Parathyroid adenoma (tissue), 2 donors: ENCODE measurements around the gene TRPV6.

Experiments used
- H2AFZ ChIP-seq: fragments of 300-600 bp; sonication (generic); one replicate; pipeline ENCODE4 v1.7.0; 2017; ENCODE audit warnings: antibody characterized with exemption, mild to moderate bottlenecking
- H3K27ac ChIP-seq: fragments of 300-600 bp; sonication (generic); one replicate; pipeline ENCODE4 v1.7.0; 2017
- H3K27me3 ChIP-seq: fragments of 300-600 bp; sonication (generic); one replicate; pipeline ENCODE4 v1.7.0; 2017; ENCODE audit warnings: low read length; ENCODE audit not compliant: control insufficient read depth, insufficient read depth
- H3K36me3 ChIP-seq: fragments of 300-600 bp; sonication (generic); one replicate; pipeline ENCODE4 v1.7.0; 2017; ENCODE audit warnings: low read length; ENCODE audit not compliant: control insufficient read depth, insufficient read depth
- H3K4me1 ChIP-seq: fragments of 300-600 bp; sonication (generic); one replicate; pipeline ENCODE4 v1.7.0; 2017; ENCODE audit warnings: control low read depth
- H3K4me2 ChIP-seq: fragments of 300-600 bp; sonication (generic); one replicate; pipeline ENCODE4 v1.7.0; 2017; ENCODE audit warnings: low read length
- H3K4me3 ChIP-seq: fragments of 300-600 bp; sonication (generic); one replicate; pipeline ENCODE4 v1.7.0; 2017; ENCODE audit warnings: low read depth, low read length
- H3K79me2 ChIP-seq: fragments of 300-600 bp; sonication (generic); one replicate; pipeline ENCODE4 v1.7.0; 2017; ENCODE audit warnings: control low read depth
- H3K9ac ChIP-seq: fragments of 300-600 bp; sonication (generic); one replicate; pipeline ENCODE4 v1.7.0; 2017; ENCODE audit warnings: mild to moderate bottlenecking
- H3K9me3 ChIP-seq: fragments of 300-600 bp; sonication (generic); one replicate; pipeline ENCODE4 v1.7.0; 2017; ENCODE audit warnings: low read length; ENCODE audit not compliant: control insufficient read depth
- CTCF ChIP-seq: fragments of 300-600 bp; sonication (generic); IDR thresholded peaks from one replicate; pipeline ENCODE4 v1.7.0; 2017; ENCODE audit warnings: antibody characterized with exemption, mild to moderate bottlenecking
- donor health status: primary hyperparathyroidism.

The TRPV6 gene

DNA sequence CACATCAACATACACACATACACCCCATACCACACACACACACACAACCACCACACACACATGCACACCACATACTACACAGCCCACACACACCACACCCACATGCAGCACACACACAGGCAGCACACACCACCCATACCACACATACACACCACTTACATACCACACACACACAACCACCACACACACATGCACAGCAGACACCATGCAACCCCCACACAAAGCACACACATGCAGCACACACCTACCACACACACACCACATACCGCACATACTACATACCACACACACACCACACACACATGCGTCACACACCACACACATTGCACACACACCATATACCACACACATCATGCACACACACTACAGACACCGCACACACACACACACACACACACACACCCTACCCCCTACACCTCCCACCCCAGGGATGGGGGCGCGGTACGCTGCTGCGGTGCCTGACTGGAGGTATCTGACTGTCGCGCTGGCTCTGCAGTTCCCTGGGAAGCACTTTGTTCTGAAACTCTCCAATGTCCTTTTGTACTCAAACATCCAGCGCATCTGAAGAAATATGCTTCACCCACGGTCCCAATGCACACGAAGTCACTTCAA is 5.4 kb upstream of the TRPV6 start:
- H3K27ac ChIP-seq = no peak overlapping the region
- H3K4me2 ChIP-seq = no peak overlapping the region
- H3K9me3 ChIP-seq = no peaks in the 10 kb centered on the region
- no peak for TF ChIP-seq CTCF
- H3K4me3 ChIP-seq = no peak overlapping the region
- no peaks in the 10 kb centered on the region for H3K79me2 ChIP-seq
- no peaks in the 10 kb centered on the region for H3K27me3 ChIP-seq
- no peaks in the 10 kb centered on the region for H3K4me1 ChIP-seq
- no peaks in the 10 kb centered on the region for H3K36me3 ChIP-seq
- no peak overlapping the region for H3K9ac ChIP-seq
- H2AFZ ChIP-seq = no peak overlapping the region

DNA sequence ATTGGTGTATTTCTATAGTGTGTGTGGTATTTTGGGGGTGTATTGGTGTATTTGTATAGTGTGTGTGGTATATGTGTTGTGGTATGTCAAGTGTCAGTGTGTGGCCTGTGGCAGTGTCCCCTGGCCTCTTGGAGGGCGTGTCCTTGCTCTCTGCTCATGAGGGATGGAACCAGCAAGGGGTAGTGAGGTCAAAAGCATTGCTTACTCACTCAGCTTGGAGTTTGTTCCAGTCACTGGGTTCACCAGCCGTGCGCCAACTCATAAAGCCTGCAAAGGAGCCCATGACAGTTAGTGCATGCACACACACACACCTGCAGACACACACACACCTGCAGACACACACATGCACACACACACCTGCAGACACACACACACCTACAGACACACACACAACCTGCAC is 4.3 kb upstream of the TRPV6 start:
- Histone ChIP-seq H3K9ac (no peak overlapping the region), H3K27me3 (no peaks in the 10 kb centered on the region), H2AFZ (no peak overlapping the region), H3K4me3 (no peak overlapping the region), H3K4me1 (peaks cover 6% of the 10 kb centered on the region), H3K9me3 (no peaks in the 10 kb centered on the region), H3K36me3 (no peaks in the 10 kb centered on the region), H3K79me2 (no peaks in the 10 kb centered on the region), H3K4me2 (no peak overlapping the region), H3K27ac (no peak overlapping the region)
- no peak for TF ChIP-seq CTCF

- H3K4me1 ChIP-seq = peaks cover 6% of the 10 kb centered on the region
- H3K27ac ChIP-seq = no peak overlapping the region
- no peaks in the 10 kb centered on the region for H3K79me2 ChIP-seq
- H3K4me3 ChIP-seq = no peak overlapping the region
- H3K27me3 ChIP-seq = no peaks in the 10 kb centered on the region
- TF ChIP-seq CTCF = no peak
- H3K9ac ChIP-seq = no peak overlapping the region
- H3K9me3 ChIP-seq = no peaks in the 10 kb centered on the region
- no peak overlapping the region for H2AFZ ChIP-seq
- H3K4me2 ChIP-seq = no peak overlapping the region
- H3K36me3 ChIP-seq = no peaks in the 10 kb centered on the region
Measured at GRCh38 chr7:142887282-142888015, 1.9 kb upstream of the TRPV6 start.

DNA sequence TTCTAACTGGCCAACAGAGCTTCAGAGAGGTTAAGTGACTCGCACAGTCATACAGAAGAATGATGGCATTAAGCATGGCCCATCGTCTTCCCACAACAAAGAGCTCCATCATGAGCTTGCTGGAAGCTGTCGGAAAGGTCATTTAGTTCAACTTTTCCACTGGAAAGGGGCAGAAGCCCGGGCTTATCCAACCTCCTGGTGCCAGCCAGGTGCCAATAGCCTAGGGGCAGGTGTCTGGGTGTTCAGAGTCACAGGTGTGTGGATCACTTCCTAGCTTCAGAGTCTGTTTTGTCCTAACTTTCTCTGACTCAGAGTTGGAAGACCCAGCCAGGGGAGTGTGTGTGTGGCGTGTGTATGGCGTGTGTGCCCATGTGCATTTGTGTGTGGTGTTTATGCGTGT is 1.3 kb upstream of the TRPV6 start:
- Histone ChIP-seq H3K36me3 (no peaks in the 10 kb centered on the region), H3K27ac (no peak overlapping the region), H2AFZ (no peak overlapping the region), H3K9me3 (no peaks in the 10 kb centered on the region), H3K79me2 (no peaks in the 10 kb centered on the region), H3K4me2 (no peak overlapping the region), H3K4me3 (no peak overlapping the region), H3K27me3 (no peaks in the 10 kb centered on the region), H3K9ac (no peak overlapping the region), H3K4me1 (peaks cover 6% of the 10 kb centered on the region)
- no peak for TF ChIP-seq CTCF

GRCh38 chr7:142884286-142884640 is 1.3 kb downstream of the TRPV6 start:
- Histone ChIP-seq H3K4me3 (no peak overlapping the region), H3K9me3 (no peaks in the 10 kb centered on the region), H2AFZ (no peak overlapping the region), H3K4me1 (peaks cover 6% of the 10 kb centered on the region), H3K27me3 (no peaks in the 10 kb centered on the region), H3K9ac (no peak overlapping the region), H3K79me2 (no peaks in the 10 kb centered on the region), H3K4me2 (no peak overlapping the region), H3K27ac (no peak overlapping the region), H3K36me3 (no peaks in the 10 kb centered on the region)
- no peak for TF ChIP-seq CTCF
